Measurements from ENCODE around the gene SCMH1.
"Not testable (repeated sequence)": the region's sequence is repeated elsewhere in the genome, so short reads cannot be mapped to it uniquely, and the experiment has no call there.

The SCMH1 gene

DNA sequence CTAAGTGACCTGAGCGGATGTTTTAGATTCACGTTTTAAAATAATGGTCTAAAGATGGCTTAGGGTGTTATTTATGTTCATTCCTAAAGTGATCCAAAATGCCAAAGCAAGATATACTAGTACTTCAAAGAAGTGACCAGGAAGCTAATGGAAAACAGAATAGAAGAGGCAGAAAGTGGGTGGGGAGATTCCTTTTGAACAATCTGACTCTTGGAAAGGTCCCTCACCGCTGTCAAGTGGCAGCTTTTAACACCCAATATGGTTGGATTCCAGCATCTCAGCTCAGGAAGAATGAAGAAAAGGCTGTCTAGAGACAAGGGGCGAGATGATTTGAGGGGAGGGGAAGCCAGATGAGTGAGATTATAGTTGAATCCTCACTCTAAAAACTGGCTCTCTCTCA, 90.3 kb downstream of the SCMH1 start:
- no peak for DNase-seq (ENCODE audit: insufficient read length, low spot score)
- no peak for FAIRE-seq
- TF ChIP-seq POLR2AphosphoS5 (IDR thresholded peaks at IDR 0.05; ENCODE audit: low read depth, low read length): no peak
- TF ChIP-seq SPI1 (IDR thresholded peaks at IDR 0.05; ENCODE audit: low read depth, low read length): no peak
- TF ChIP-seq PAX5 (IDR thresholded peaks at IDR 0.05; ENCODE audit: insufficient read depth, low read length, severe bottlenecking): no peak
- no peak for TF ChIP-seq POLR2A (IDR thresholded peaks at IDR 0.05; ENCODE audit: low read depth, low read length)
- no peak for TF ChIP-seq POU2F2 (IDR thresholded peaks at IDR 0.05; ENCODE audit: low read depth, low read length)

DNA sequence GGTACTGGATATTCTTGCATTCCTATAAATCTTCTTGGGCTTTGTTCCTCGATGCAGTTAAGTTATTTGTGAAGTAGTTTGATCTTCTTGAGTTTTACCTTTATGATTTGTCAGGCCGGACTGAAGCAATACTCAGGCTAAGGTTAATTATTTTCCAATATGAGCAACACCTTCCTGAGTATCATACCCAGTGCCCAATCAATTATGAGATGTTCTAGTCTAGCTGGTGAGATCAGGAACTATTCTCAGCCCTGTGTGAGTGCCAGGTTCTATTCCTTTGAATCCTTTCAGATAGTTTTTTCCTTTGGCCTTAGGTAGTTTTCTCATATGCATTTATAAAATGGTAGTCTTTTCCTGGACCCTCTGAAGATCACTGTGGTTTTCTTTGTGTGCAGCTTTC, 92.5 kb downstream of the SCMH1 start:
- DNase-seq (ENCODE audit: insufficient read length, low spot score) (no peak), FAIRE-seq (peak; percentile 33)
- TF ChIP-seq TAF1 (IDR thresholded peaks at IDR 0.05; ENCODE audit: low read depth, low read length) (no peak), PAX5 (IDR thresholded peaks at IDR 0.05; ENCODE audit: insufficient read depth, low read length, severe bottlenecking) (no peak), POLR2AphosphoS5 (IDR thresholded peaks at IDR 0.05; ENCODE audit: low read depth, low read length) (no peak), POLR2A (IDR thresholded peaks at IDR 0.05; ENCODE audit: low read depth, low read length) (no peak), POU2F2 (IDR thresholded peaks at IDR 0.05; ENCODE audit: low read depth, low read length) (no peak), SPI1 (IDR thresholded peaks at IDR 0.05; ENCODE audit: low read depth, low read length) (no peak)

DNA sequence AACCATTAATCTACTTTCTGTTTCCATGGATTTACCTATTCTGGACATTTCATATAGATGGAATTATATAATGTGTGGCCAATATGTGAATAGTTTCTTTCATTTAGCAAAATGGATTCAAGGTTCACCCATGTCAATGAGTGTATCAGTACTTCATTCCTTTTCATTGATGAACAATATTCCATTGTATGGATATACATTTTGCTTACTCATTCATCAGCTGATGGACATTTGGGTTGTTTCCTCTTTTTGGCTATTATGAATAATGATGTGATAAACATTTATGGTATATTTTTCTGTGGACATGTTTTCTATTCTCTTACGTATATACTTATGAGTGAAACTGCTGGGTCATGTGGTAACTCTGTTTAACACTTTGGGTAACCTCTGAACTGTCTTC, 97.8 kb downstream of the SCMH1 start:
- DNase-seq (ENCODE audit: insufficient read length, low spot score) (no peak), FAIRE-seq (peak; percentile 66)
- TF ChIP-seq TAF1 (IDR thresholded peaks at IDR 0.05; ENCODE audit: low read depth, low read length) (no peak), POU2F2 (IDR thresholded peaks at IDR 0.05; ENCODE audit: low read depth, low read length) (no peak), SPI1 (IDR thresholded peaks at IDR 0.05; ENCODE audit: low read depth, low read length) (no peak), POLR2A (IDR thresholded peaks at IDR 0.05; ENCODE audit: low read depth, low read length) (no peak), PAX5 (IDR thresholded peaks at IDR 0.05; ENCODE audit: insufficient read depth, low read length, severe bottlenecking) (no peak), POLR2AphosphoS5 (IDR thresholded peaks at IDR 0.05; ENCODE audit: low read depth, low read length) (no peak)

DNA sequence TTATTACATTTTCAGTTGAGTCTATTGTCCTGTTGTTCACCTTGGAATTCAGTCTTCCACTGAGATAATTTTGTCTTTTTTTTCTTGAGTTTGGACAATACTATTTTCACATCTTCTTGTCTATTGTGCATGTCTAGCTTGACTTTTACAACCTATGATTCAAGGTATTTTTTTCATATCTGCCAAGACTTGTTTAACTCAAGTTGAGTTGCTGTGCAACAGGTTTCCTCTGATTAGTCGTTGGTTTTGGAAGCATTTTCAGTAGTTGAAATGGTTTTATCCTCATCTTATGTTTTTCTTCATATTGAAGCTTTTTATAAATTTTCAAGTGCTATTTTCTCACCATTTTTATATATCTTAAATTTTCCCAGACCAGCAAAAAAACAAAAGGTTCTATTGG, 103.6 kb downstream of the SCMH1 start:
- FAIRE-seq (no peak), DNase-seq (ENCODE audit: insufficient read length, low spot score) (no peak)
- no peak for TF ChIP-seq POU2F2 (IDR thresholded peaks at IDR 0.05; ENCODE audit: low read depth, low read length)
- no peak for TF ChIP-seq POLR2A (IDR thresholded peaks at IDR 0.05; ENCODE audit: low read depth, low read length)
- no peak for TF ChIP-seq PAX5 (IDR thresholded peaks at IDR 0.05; ENCODE audit: insufficient read depth, low read length, severe bottlenecking)
- TF ChIP-seq TAF1 (IDR thresholded peaks at IDR 0.05; ENCODE audit: low read depth, low read length): no peak
- no peak for TF ChIP-seq SPI1 (IDR thresholded peaks at IDR 0.05; ENCODE audit: low read depth, low read length)
- TF ChIP-seq POLR2AphosphoS5 (IDR thresholded peaks at IDR 0.05; ENCODE audit: low read depth, low read length): no peak

DNA sequence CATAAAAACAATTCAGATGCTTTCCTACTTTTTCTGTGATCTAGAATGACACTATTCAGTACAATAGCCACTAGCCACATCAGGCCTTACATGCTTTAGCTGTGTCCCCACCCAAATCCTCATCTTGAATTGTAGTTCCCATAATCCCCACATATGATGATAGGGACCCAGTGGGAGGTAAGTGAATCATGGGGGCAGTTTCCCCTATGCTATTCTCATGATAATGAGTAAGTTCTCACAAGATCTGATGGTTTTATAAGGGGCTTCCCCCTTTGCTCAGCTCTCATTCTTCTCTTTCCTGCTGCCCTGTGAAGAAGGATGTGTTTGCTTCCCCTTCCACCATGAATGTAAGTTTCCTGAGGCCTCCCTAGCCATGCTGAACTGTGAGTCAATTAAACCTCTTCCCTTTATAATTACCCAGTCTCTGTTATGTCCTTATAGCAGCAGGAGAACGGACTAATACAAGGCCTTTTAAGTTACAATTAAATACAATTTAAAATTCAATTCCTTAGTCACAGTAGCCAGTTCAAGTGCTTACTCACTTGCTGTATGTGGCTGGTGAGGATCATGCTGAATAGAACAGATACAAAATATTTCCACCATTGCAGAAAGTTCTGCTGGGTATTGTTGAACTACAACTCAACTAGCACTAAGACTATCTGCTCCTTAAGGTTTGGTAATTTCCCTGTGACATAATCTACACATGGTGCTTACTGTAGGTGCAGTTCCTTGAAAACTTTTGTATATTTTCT, 106.7 kb downstream of the SCMH1 start:
- FAIRE-seq (no peak), DNase-seq (ENCODE audit: insufficient read length, low spot score) (no peak)
- TF ChIP-seq SPI1 (IDR thresholded peaks at IDR 0.05; ENCODE audit: low read depth, low read length): no peak

DNA sequence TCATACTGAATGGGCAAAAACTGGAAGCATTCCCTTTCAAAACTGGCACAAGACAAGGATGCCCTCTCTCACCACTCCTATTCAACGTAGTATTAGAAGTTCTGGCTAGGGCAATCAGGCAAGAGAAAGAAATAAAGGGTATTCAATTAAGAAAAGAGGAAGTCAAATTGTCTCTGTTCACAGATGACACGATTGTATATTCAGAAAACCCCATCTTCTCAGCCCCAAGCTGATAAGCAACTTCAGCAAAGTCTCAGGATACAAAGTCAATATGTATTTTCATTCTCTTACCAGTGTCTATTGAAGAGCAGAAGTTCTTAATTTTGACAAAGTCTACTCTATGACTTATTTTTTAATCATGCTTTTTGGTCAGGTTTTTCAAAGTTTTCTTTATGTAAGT, 107.8 kb downstream of the SCMH1 start:
- FAIRE-seq; DNase-seq (ENCODE audit: insufficient read length, low spot score): not testable (repeated sequence)
- TF ChIP-seq SPI1 (IDR thresholded peaks at IDR 0.05; ENCODE audit: low read depth, low read length): peak; percentile 73

DNA sequence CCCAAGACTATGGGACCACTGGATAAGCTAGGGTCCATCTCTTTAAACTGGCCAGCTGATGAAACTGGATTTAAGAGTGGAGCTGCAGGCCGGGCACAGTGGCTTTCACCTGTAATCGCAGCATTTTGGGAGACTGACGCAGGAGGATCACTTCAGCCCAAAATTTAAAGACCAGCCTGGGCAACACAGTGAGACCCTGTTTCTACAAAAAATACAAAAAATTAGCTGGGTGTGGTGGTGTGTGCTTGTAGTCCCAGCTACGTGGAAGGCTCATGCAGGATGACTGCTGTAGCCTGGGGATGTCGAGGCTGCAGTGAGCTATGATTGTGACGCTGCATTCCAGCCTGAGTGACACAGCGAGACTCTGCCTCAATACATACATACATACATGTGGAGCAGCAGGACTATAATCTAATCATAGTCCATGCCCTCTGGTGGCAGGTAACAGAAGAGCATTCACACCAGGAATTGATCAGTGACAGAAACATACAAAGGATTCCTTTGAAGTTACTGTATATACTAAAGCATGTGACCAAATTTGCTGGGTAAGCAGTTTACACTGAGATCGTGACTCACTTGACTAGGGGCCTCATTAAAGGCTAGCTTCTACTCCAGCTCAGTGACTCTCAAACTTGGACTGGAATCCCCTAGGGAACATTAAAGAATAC, 119.1 kb downstream of the SCMH1 start:
- TF ChIP-seq SPI1 (IDR thresholded peaks at IDR 0.05; ENCODE audit: low read depth, low read length) (no peak), POLR2AphosphoS5 (IDR thresholded peaks at IDR 0.05; ENCODE audit: low read depth, low read length) (no peak), POU2F2 (IDR thresholded peaks at IDR 0.05; ENCODE audit: low read depth, low read length) (no peak), POLR2A (IDR thresholded peaks at IDR 0.05; ENCODE audit: low read depth, low read length) (no peak), PAX5 (IDR thresholded peaks at IDR 0.05; ENCODE audit: insufficient read depth, low read length, severe bottlenecking) (no peak), TAF1 (IDR thresholded peaks at IDR 0.05; ENCODE audit: low read depth, low read length) (no peak)
- peak; percentile 81 for FAIRE-seq
- DNase-seq (ENCODE audit: insufficient read length, low spot score): no peak

DNA sequence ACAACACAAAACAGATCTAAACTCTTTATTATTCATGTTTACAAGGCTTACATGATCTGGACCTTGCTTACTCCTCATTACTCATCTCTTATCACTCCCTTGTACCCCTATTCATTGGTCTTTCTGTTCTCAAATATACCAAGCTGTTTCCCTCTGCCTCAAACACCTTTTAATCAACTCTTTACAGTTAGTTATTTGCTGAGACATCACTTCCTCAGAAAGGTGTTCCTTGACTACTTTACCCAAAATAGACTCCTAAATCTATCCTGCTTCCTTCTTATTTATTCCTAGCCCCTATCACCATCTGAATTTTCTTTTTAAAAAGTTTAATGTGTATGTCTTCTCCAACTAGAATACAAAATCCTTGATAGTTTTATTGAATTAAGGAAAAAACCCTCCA, 120.0 kb downstream of the SCMH1 start:
- DNase-seq (ENCODE audit: insufficient read length, low spot score) (no peak), FAIRE-seq (no peak)
- TF ChIP-seq PAX5 (IDR thresholded peaks at IDR 0.05; ENCODE audit: insufficient read depth, low read length, severe bottlenecking): no peak
- TF ChIP-seq SPI1 (IDR thresholded peaks at IDR 0.05; ENCODE audit: low read depth, low read length): no peak
- no peak for TF ChIP-seq TAF1 (IDR thresholded peaks at IDR 0.05; ENCODE audit: low read depth, low read length)
- no peak for TF ChIP-seq POLR2AphosphoS5 (IDR thresholded peaks at IDR 0.05; ENCODE audit: low read depth, low read length)
- TF ChIP-seq POLR2A (IDR thresholded peaks at IDR 0.05; ENCODE audit: low read depth, low read length): no peak
- no peak for TF ChIP-seq POU2F2 (IDR thresholded peaks at IDR 0.05; ENCODE audit: low read depth, low read length)

DNA sequence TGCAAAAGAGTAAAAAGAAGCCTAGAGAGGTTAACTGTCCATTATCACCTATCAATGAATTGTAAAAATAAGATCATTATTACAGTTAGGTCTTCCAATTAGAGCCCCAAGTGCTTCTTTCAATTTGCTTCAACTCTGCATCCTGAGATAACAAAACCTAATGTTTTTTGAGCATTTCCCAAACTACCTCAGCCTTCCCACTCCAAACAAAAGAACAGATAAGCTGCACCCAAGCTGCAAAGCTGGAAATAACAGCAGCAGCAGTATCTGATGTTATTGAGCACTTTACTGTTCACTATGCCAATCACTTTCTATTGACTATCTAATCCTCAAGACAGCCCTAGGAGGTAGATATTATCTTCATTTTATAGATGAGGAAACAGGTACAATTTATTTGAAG, 123.5 kb downstream of the SCMH1 start:
- FAIRE-seq (no peak), DNase-seq (ENCODE audit: insufficient read length, low spot score) (no peak)
- TF ChIP-seq POLR2A (IDR thresholded peaks at IDR 0.05; ENCODE audit: low read depth, low read length): no peak
- no peak for TF ChIP-seq SPI1 (IDR thresholded peaks at IDR 0.05; ENCODE audit: low read depth, low read length)
- TF ChIP-seq PAX5 (IDR thresholded peaks at IDR 0.05; ENCODE audit: insufficient read depth, low read length, severe bottlenecking): no peak
- no peak for TF ChIP-seq POU2F2 (IDR thresholded peaks at IDR 0.05; ENCODE audit: low read depth, low read length)
- no peak for TF ChIP-seq POLR2AphosphoS5 (IDR thresholded peaks at IDR 0.05; ENCODE audit: low read depth, low read length)
- TF ChIP-seq TAF1 (IDR thresholded peaks at IDR 0.05; ENCODE audit: low read depth, low read length): no peak

DNA sequence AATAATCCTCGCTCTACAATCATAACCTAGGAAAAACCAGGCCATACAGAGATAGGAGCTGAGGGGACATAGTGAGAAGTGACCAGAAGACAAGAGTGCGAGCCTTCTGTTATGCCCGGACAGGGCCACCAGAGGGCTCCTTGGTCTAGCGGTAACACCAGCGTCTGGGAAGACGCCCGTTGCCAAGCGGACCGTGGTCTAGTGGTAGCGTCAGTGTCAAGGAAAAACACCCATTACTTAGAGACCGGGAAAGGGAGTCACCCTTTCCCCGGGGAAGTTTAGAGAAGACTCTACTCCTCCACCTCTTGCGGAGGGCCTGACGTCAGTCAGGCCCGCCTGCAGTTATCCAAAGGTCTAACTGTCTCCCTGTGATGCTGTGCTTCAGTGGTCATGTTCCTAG, 124.9 kb downstream of the SCMH1 start:
- DNase-seq (ENCODE audit: insufficient read length, low spot score); FAIRE-seq: not testable (repeated sequence)
